BJ (cell line): ENCODE measurements around the gene ARFRP1. TPM values are rescaled to one million over a fixed set of nuclear protein-coding genes. Genes with fewer than 3 reads are reported as not detected.
A peak's percentile ranks its signal among the peaks of the same experiment; 100 is the strongest.

Source experiments
- CTCF ChIA-PET: fragments of 350-600 bp; formaldehyde crosslinking; extraction: SDS; loops from one replicate; lab custom pipeline; 2021; ENCODE audit warnings: antibody characterized with exemption, inconsistent platforms; lab: Yijun Ruan, JAX
- POLR2A ChIA-PET: fragments of 300-600 bp; sonication (Branson Sonifier 250); formaldehyde crosslinking; extraction: SDS; loops from one replicate; lab custom pipeline; 2021; ENCODE audit warnings: antibody characterized with exemption; lab: Charles Lee
- DNase-seq: peaks from one replicate; pipeline ENCODE4 v3.0.0-alpha.2; 2011; ENCODE audit warnings: low read depth
- H3K27me3 ChIP-seq: 2 replicates; pipeline ENCODE4 v1.6.0; 2011; ENCODE audit warnings: low read length; ENCODE audit not compliant: control insufficient read depth, insufficient read depth
- H3K36me3 ChIP-seq: 2 replicates; pipeline ENCODE4 v1.5.1; 2011; ENCODE audit warnings: low read length; ENCODE audit not compliant: control insufficient read depth, insufficient read depth
- H3K4me3 ChIP-seq: 2 replicates; pipeline ENCODE4 v1.5.1; 2011; ENCODE audit warnings: low read depth, mild to moderate bottlenecking, control low read depth, low read length
- CTCF ChIP-seq: IDR thresholded peaks from 2 replicates; pipeline ENCODE4 v1.5.1; 2011; ENCODE audit warnings: low read depth, mild to moderate bottlenecking, control low read depth, inconsistent platforms, low read length, moderate library complexity; ENCODE audit not compliant: insufficient read depth
- polyA plus RNA-seq: library from polyadenylated mRNA; depleted of rRNA; stranded (reverse); fragments of >200 nt; gene quantifications from 2 replicates; pipeline ENCODE4 v1.2.3, GENCODE V29; 2011

ARFRP1 gene
- polyA plus RNA-seq, 1 experiment = 41.9 TPM

GRCh38 chr20:63712191-63712590 is 4.4 kb upstream of the ARFRP1 start:
- H3K4me3 ChIP-seq = no peak overlapping the region
- no peaks in the 10 kb centered on the region for H3K27me3 ChIP-seq
- peaks cover 12% of the 10 kb centered on the region for H3K36me3 ChIP-seq
- POLR2A ChIA-PET = no interaction called here
- CTCF ChIA-PET = interaction anchor here (1.3 kb wide), 1 partner anchor 10 kb away, joined by 3 read pairs; no protein-coding TSS in a partner anchor
- no peak for DNase-seq
- no peak for TF ChIP-seq CTCF

GRCh38 chr20:63711085-63711645 is 3.4 kb upstream of the ARFRP1 start:
- no peak overlapping the region for H3K4me3 ChIP-seq
- no peak for DNase-seq
- CTCF ChIA-PET = interaction anchor here (0.7 kb wide), 1 partner anchor 18 kb away, joined by 3 read pairs; no protein-coding TSS in a partner anchor
- TF ChIP-seq CTCF = no peak
- POLR2A ChIA-PET = no interaction called here
- no peaks in the 10 kb centered on the region for H3K27me3 ChIP-seq
- H3K36me3 ChIP-seq = peaks cover 12% of the 10 kb centered on the region

GRCh38 chr20:63709149-63709527 is 1.4 kb upstream of the ARFRP1 start:
- DNase-seq = no peak
- no peak for TF ChIP-seq CTCF
- ChIA-PET POLR2A (no interaction called here), CTCF (interaction anchor here (1.5 kb wide), 2 partner anchors 67 to 77 kb away, joined by 4 to 5 read pairs; no protein-coding TSS in a partner anchor)
- Histone ChIP-seq H3K36me3 (peaks cover 24% of the 10 kb centered on the region), H3K4me3 (peak overlapping the region; percentile 88), H3K27me3 (no peaks in the 10 kb centered on the region)

- Histone ChIP-seq H3K36me3 (peaks cover 27% of the 10 kb centered on the region), H3K27me3 (no peaks in the 10 kb centered on the region), H3K4me3 (peak overlapping the region; percentile 88)
- CTCF ChIA-PET = interaction anchor here (0.9 to 1.5 kb wide), 3 partner anchors 9 to 77 kb away, joined by 4 to 5 read pairs (median 4); no protein-coding TSS in a partner anchor
- TF ChIP-seq CTCF = no peak
- DNase-seq = no peak
- POLR2A ChIA-PET = interaction anchor here (0.6 to 1.1 kb wide), 2 partner anchors 10 to 513 kb away, joined by 3 to 6 read pairs; no protein-coding TSS in a partner anchor
Measured at GRCh38 chr20:63708301-63709148, 749 bp upstream of the ARFRP1 start.
